ENCODE results near the gene B4GALT5.

B4GALT5 gene

GRCh38 chr20:49751397-49751736, 37.7 kb upstream of the B4GALT5 start:
- TF ChIP-seq SIN3A (IDR thresholded peaks at IDR 0.05; ENCODE audit: borderline replicate concordance, insufficient read depth, low read length): no peak
- no peak for TF ChIP-seq REST (IDR thresholded peaks at IDR 0.05; ENCODE audit: insufficient read depth in 1 of 2, low read depth in 2 of 2, low read length in 2 of 2)
- TF ChIP-seq POLR2AphosphoS5 (IDR thresholded peaks at IDR 0.05; ENCODE audit: low read depth, low read length): no peak
- TF ChIP-seq FOXP2 (optimal IDR thresholded peaks at IDR 0.05; ENCODE audit: borderline replicate concordance, extremely low read depth, extremely low read length, insufficient read depth): no peak
- TF ChIP-seq TAF1 (IDR thresholded peaks at IDR 0.05; ENCODE audit: borderline replicate concordance, insufficient read depth, low read length): no peak

GRCh38 chr20:49750611-49751396, 37.1 kb upstream of the B4GALT5 start:
- TF ChIP-seq FOXP2 (optimal IDR thresholded peaks at IDR 0.05; ENCODE audit: borderline replicate concordance, extremely low read depth, extremely low read length, insufficient read depth) (no peak), POLR2AphosphoS5 (IDR thresholded peaks at IDR 0.05; ENCODE audit: low read depth, low read length) (no peak), TAF1 (IDR thresholded peaks at IDR 0.05; ENCODE audit: borderline replicate concordance, insufficient read depth, low read length) (no peak), SIN3A (IDR thresholded peaks at IDR 0.05; ENCODE audit: borderline replicate concordance, insufficient read depth, low read length) (no peak), REST (IDR thresholded peaks at IDR 0.05; ENCODE audit: insufficient read depth in 1 of 2, low read depth in 2 of 2, low read length in 2 of 2) (no peak)

GRCh38 chr20:49749625-49750024, 35.9 kb upstream of the B4GALT5 start:
- no peak for TF ChIP-seq TAF1 (IDR thresholded peaks at IDR 0.05; ENCODE audit: borderline replicate concordance, insufficient read depth, low read length)
- TF ChIP-seq SIN3A (IDR thresholded peaks at IDR 0.05; ENCODE audit: borderline replicate concordance, insufficient read depth, low read length): no peak
- no peak for TF ChIP-seq FOXP2 (optimal IDR thresholded peaks at IDR 0.05; ENCODE audit: borderline replicate concordance, extremely low read depth, extremely low read length, insufficient read depth)
- TF ChIP-seq POLR2AphosphoS5 (IDR thresholded peaks at IDR 0.05; ENCODE audit: low read depth, low read length): no peak
- TF ChIP-seq REST (IDR thresholded peaks at IDR 0.05; ENCODE audit: insufficient read depth in 1 of 2, low read depth in 2 of 2, low read length in 2 of 2): no peak

- TF ChIP-seq TAF1 (IDR thresholded peaks at IDR 0.05; ENCODE audit: borderline replicate concordance, insufficient read depth, low read length) (no peak), SIN3A (IDR thresholded peaks at IDR 0.05; ENCODE audit: borderline replicate concordance, insufficient read depth, low read length) (no peak), FOXP2 (optimal IDR thresholded peaks at IDR 0.05; ENCODE audit: borderline replicate concordance, extremely low read depth, extremely low read length, insufficient read depth) (no peak), REST (IDR thresholded peaks at IDR 0.05; ENCODE audit: insufficient read depth in 1 of 2, low read depth in 2 of 2, low read length in 2 of 2) (no peak)
Observed at GRCh38 chr20:49748525-49748838, 34.8 kb upstream of the B4GALT5 start.

Measured in PFSK-1 (cell line).